ENCODE measurements around the gene GJD4.
A peak's percentile ranks its signal among the peaks of the same experiment; 100 is the strongest.

Gene GJD4

GRCh38 chr10:35569836-35570235 is 35.3 kb upstream of the GJD4 start:
- no peak overlapping the region for H3K4me3 ChIP-seq (ENCODE audit: low read depth, low read length)
- no peak for TF ChIP-seq CTCF (IDR thresholded peaks at IDR 0.05; ENCODE audit: low read depth, low read length)
- no peak for DNase-seq (ENCODE audit: low read depth, low spot score)
- in situ Hi-C loops (cut with HindIII; ENCODE audit: low sequenced_read_pairs) = no loop called here

GRCh38 chr10:35570397-35570796 is 34.7 kb upstream of the GJD4 start:
- in situ Hi-C loops (cut with HindIII; ENCODE audit: low sequenced_read_pairs) = no loop called here
- TF ChIP-seq CTCF (IDR thresholded peaks at IDR 0.05; ENCODE audit: low read depth, low read length) = no peak
- peak; percentile 20 for DNase-seq (ENCODE audit: low read depth, low spot score)
- no peak overlapping the region for H3K4me3 ChIP-seq (ENCODE audit: low read depth, low read length)

- in situ Hi-C loops (cut with HindIII; ENCODE audit: low sequenced_read_pairs) = no loop called here
- no peak for DNase-seq (ENCODE audit: low read depth, low spot score)
- no peak for TF ChIP-seq CTCF (IDR thresholded peaks at IDR 0.05; ENCODE audit: low read depth, low read length)
- H3K4me3 ChIP-seq (ENCODE audit: low read depth, low read length) = no peak overlapping the region
Observed at GRCh38 chr10:35572583-35572982, 32.6 kb upstream of the GJD4 start.

- in situ Hi-C loops (cut with HindIII; ENCODE audit: low sequenced_read_pairs) = no loop called here
- no peak overlapping the region for H3K4me3 ChIP-seq (ENCODE audit: low read depth, low read length)
- no peak for TF ChIP-seq CTCF (IDR thresholded peaks at IDR 0.05; ENCODE audit: low read depth, low read length)
- no peak for DNase-seq (ENCODE audit: low read depth, low spot score)
Observed at GRCh38 chr10:35573796-35574195, 31.3 kb upstream of the GJD4 start.

GRCh38 chr10:35574924-35575352 is 30.2 kb upstream of the GJD4 start:
- peak; percentile 96 for DNase-seq (ENCODE audit: low read depth, low spot score)
- TF ChIP-seq CTCF (IDR thresholded peaks at IDR 0.05; ENCODE audit: low read depth, low read length) = peak; percentile 58
- in situ Hi-C loops (cut with HindIII; ENCODE audit: low sequenced_read_pairs) = no loop called here
- no peak overlapping the region for H3K4me3 ChIP-seq (ENCODE audit: low read depth, low read length)

- no peak for TF ChIP-seq CTCF (IDR thresholded peaks at IDR 0.05; ENCODE audit: low read depth, low read length)
- in situ Hi-C loops (cut with HindIII; ENCODE audit: low sequenced_read_pairs) = no loop called here
- H3K4me3 ChIP-seq (ENCODE audit: low read depth, low read length) = no peak overlapping the region
- DNase-seq (ENCODE audit: low read depth, low spot score) = no peak
Observed at GRCh38 chr10:35575640-35576039, 29.5 kb upstream of the GJD4 start.

GRCh38 chr10:35576730-35577129 is 28.4 kb upstream of the GJD4 start:
- no peak for TF ChIP-seq CTCF (IDR thresholded peaks at IDR 0.05; ENCODE audit: low read depth, low read length)
- no peak overlapping the region for H3K4me3 ChIP-seq (ENCODE audit: low read depth, low read length)
- in situ Hi-C loops (cut with HindIII; ENCODE audit: low sequenced_read_pairs) = no loop called here
- no peak for DNase-seq (ENCODE audit: low read depth, low spot score)
